SK-N-SH treated with all-trans-retinoic acid at 6 μM for 48 hours (cell line): ENCODE measurements around the gene RPGRIP1.

ENCODE experiments used
- ATAC-seq: fragments of 200-7000 bp; cut with Tn5 transposase; 3 replicates; pipeline ENCODE4 v1.9.1; 2020; ENCODE audit warnings: mild to moderate bottlenecking, moderate library complexity
- ARNTL ChIP-seq: fragments of 450-650 bp; formaldehyde crosslinking; IDR thresholded peaks from 2 replicates; pipeline ENCODE4 v1.5.0; 2020; ENCODE audit warnings: low read depth, mild to moderate bottlenecking, moderate library complexity, borderline replicate concordance
- BACH2 ChIP-seq: fragments of 250-450 bp; sonication (Bioruptor Pico); IDR thresholded peaks from 2 replicates; pipeline ENCODE4 v1.9.0; 2021; ENCODE audit warnings: mild to moderate bottlenecking, borderline replicate concordance
- CREB5 ChIP-seq: fragments of 250-450 bp; sonication (Bioruptor Pico); IDR thresholded peaks from 2 replicates; pipeline ENCODE4 v1.5.1; 2020; ENCODE audit warnings: low read depth, mild to moderate bottlenecking, moderate library complexity
- CSDC2 ChIP-seq: fragments of 250-450 bp; sonication (Bioruptor Pico); IDR thresholded peaks from 2 replicates; pipeline ENCODE4 v1.5.0; 2020; ENCODE audit warnings: mild to moderate bottlenecking, moderate library complexity
- CSRNP3 ChIP-seq: fragments of 250-450 bp; sonication (Bioruptor Pico); IDR thresholded peaks from 2 replicates; pipeline ENCODE4 v1.5.1; 2021; ENCODE audit warnings: mild to moderate bottlenecking, moderate library complexity
- ESRRG ChIP-seq: fragments of 250-450 bp; sonication (Bioruptor Pico); IDR thresholded peaks from 2 replicates; pipeline ENCODE4 v1.6.1; 2021; ENCODE audit warnings: mild to moderate bottlenecking
- ISL1 ChIP-seq: fragments of 250-450 bp; sonication (Bioruptor Pico); IDR thresholded peaks from 2 replicates; pipeline ENCODE4 v2.1.2; 2022; ENCODE audit warnings: mild to moderate bottlenecking, moderate library complexity
- OSR1 ChIP-seq: fragments of 250-450 bp; sonication (Bioruptor Pico); IDR thresholded peaks from 2 replicates; pipeline ENCODE4 v1.8.0; 2022; ENCODE audit warnings: moderate library complexity, mild to moderate bottlenecking, inconsistent platforms
- PATZ1 ChIP-seq: fragments of 250-450 bp; sonication (Bioruptor Pico); IDR thresholded peaks from 2 replicates; pipeline ENCODE4 v1.8.0; 2020; ENCODE audit warnings: mild to moderate bottlenecking, moderate library complexity, borderline replicate concordance
- POU6F1 ChIP-seq: fragments of 250-450 bp; sonication (Bioruptor Pico); IDR thresholded peaks from 2 replicates; pipeline ENCODE4 v1.8.0; 2021; ENCODE audit warnings: low read depth, mild to moderate bottlenecking, moderate library complexity, borderline replicate concordance
- PPARA ChIP-seq: fragments of 250-450 bp; sonication (Bioruptor Pico); IDR thresholded peaks from 2 replicates; pipeline ENCODE4 v1.5.0; 2020; ENCODE audit warnings: mild to moderate bottlenecking, borderline replicate concordance
- SNAI2 ChIP-seq: fragments of 250-450 bp; sonication (Bioruptor Pico); IDR thresholded peaks from 2 replicates; pipeline ENCODE4 v1.5.0; 2020; ENCODE audit warnings: mild to moderate bottlenecking, moderate library complexity
- TCF4 ChIP-seq: fragments of 250-450 bp; sonication (Bioruptor Pico); IDR thresholded peaks from 2 replicates; pipeline ENCODE4 v1.8.0; 2021; ENCODE audit warnings: mild to moderate bottlenecking, moderate library complexity, borderline replicate concordance
- TOX ChIP-seq: fragments of 250-450 bp; sonication (Bioruptor Pico); IDR thresholded peaks from 2 replicates; pipeline ENCODE4 v1.8.0; 2021; ENCODE audit warnings: mild to moderate bottlenecking, moderate library complexity, borderline replicate concordance
- TSHZ2 ChIP-seq: fragments of 250-450 bp; sonication (Bioruptor Pico); IDR thresholded peaks from 2 replicates; pipeline ENCODE4 v1.5.0; 2020; ENCODE audit warnings: mild to moderate bottlenecking, moderate library complexity
- ZC3H10 ChIP-seq: fragments of 250-450 bp; sonication (Bioruptor Pico); IDR thresholded peaks from 2 replicates; pipeline ENCODE4 v1.5.1; 2021; ENCODE audit warnings: mild to moderate bottlenecking, moderate library complexity
- ZFP3 ChIP-seq: fragments of 250-450 bp; sonication (Bioruptor Pico); IDR thresholded peaks from 2 replicates; pipeline ENCODE4 v1.5.0; 2020; ENCODE audit warnings: mild to moderate bottlenecking, moderate library complexity
- ZFP30 ChIP-seq: fragments of 450-650 bp; formaldehyde crosslinking; IDR thresholded peaks from 2 replicates; pipeline ENCODE4 v1.5.0; 2022; ENCODE audit warnings: mild to moderate bottlenecking, moderate library complexity
- ZNF565 ChIP-seq: fragments of 450-650 bp; formaldehyde crosslinking; conservative IDR thresholded peaks from 2 replicates; pipeline ENCODE4 v1.5.0; 2020; ENCODE audit warnings: low read depth, mild to moderate bottlenecking, moderate library complexity
- ZNF70 ChIP-seq: fragments of 450-650 bp; formaldehyde crosslinking; IDR thresholded peaks from 2 replicates; pipeline ENCODE4 v1.5.0; 2020; ENCODE audit warnings: mild to moderate bottlenecking, moderate library complexity
- ZNF8 ChIP-seq: fragments of 450-650 bp; formaldehyde crosslinking; IDR thresholded peaks from 2 replicates; pipeline ENCODE4 v1.5.0; 2020; ENCODE audit warnings: mild to moderate bottlenecking, moderate library complexity

The RPGRIP1 gene

GRCh38 chr14:21244544-21244943, 35.3 kb upstream of the RPGRIP1 start:
- no peak for ATAC-seq
- TF ChIP-seq CSDC2 (CRISPR knock-in tag) = no peak
- no peak for TF ChIP-seq SNAI2
- no peak for TF ChIP-seq ARNTL
- TF ChIP-seq BACH2 (CRISPR knock-in tag) = no peak
- TF ChIP-seq PATZ1 (CRISPR knock-in tag) = no peak
- TF ChIP-seq CSRNP3 (CRISPR knock-in tag) = no peak
- no peak for TF ChIP-seq ZNF8 (CRISPR knock-in tag)
- no peak for TF ChIP-seq ESRRG (CRISPR knock-in tag)
- TF ChIP-seq ZNF70 (CRISPR knock-in tag) = no peak
- TF ChIP-seq TCF4 (CRISPR knock-in tag) = no peak
- no peak for TF ChIP-seq ISL1 (CRISPR knock-in tag)
- TF ChIP-seq TOX (CRISPR knock-in tag) = no peak
- no peak for TF ChIP-seq ZFP30
- TF ChIP-seq CREB5 (CRISPR knock-in tag) = no peak
- no peak for TF ChIP-seq PPARA (CRISPR knock-in tag)
- no peak for TF ChIP-seq ZFP3 (CRISPR knock-in tag)
- TF ChIP-seq, all 23 proteins: peak for 0

GRCh38 chr14:21245813-21246212, 34.1 kb upstream of the RPGRIP1 start:
- TF ChIP-seq SNAI2 (no peak), TCF4 (CRISPR knock-in tag) (no peak), CSDC2 (CRISPR knock-in tag) (no peak), ZFP3 (CRISPR knock-in tag) (no peak), POU6F1 (CRISPR knock-in tag) (no peak), PPARA (CRISPR knock-in tag) (no peak), BACH2 (CRISPR knock-in tag) (no peak), ZNF565 (no peak), ARNTL (no peak), ZC3H10 (CRISPR knock-in tag) (no peak), ESRRG (CRISPR knock-in tag) (no peak)
- ATAC-seq = no peak

- TF ChIP-seq ZNF8 (CRISPR knock-in tag) (no peak), BACH2 (CRISPR knock-in tag) (no peak), CSDC2 (CRISPR knock-in tag) (no peak), CSRNP3 (CRISPR knock-in tag) (no peak), TSHZ2 (CRISPR knock-in tag) (no peak), OSR1 (no peak)
- TF ChIP-seq, all 23 proteins: peak for 0
- ATAC-seq = no peak
These were observed 31.5 kb upstream of the RPGRIP1 start for GRCh38 chr14:21248338-21248737.
